OCI-M2 (cell line): ENCODE data around the gene CHCHD3.

ENCODE experiments used
- DNase-seq: peaks from one replicate; lab custom pipeline; 2025; ENCODE audit not compliant: unreplicated experiment; lab: John Stamatoyannopoulos, UW

CHCHD3 gene

DNA sequence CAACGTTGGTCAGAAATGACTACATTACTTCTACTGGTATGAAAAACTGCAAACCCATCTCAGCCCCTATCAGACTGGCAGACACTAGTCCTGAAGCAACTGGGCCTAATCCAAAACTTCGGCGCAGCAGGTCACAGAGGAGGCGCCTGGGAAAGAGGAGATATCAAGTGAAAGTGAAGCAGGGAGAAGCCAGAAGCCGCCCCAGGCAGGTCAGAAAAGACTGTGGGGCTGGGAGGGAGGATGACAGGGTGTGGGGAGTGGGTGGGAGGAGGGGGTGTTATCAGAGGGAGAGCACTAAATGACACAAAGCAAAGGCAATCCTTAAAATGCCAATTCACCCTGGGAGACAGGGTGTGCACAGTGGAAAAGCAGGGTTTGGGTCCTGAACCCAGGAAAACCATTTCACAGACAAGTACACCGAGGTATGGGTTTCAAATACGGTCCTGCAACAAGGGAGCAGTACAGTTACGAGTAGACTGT lies 731 bp downstream of the CHCHD3 start:
- no peak for DNase-seq

DNA sequence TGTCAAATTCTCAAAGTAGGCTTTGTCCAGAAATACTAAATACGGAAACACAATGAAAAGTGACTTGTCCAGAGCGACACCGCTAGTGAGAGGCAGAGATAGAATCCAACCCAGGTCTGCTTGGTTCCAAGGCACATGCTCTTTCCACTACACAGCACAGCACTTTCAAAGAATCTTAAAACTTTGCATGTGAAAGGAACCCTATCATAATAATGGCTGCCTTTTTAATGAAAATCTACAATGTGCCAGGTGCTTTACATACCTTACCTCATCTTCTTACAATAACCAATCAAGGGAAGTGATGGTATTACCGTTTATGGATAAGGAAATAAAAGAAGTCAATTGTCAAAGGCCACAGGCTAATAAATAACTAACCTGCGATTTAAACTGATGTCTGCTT lies 2.6 kb downstream of the CHCHD3 start:
- no peak for DNase-seq

DNA sequence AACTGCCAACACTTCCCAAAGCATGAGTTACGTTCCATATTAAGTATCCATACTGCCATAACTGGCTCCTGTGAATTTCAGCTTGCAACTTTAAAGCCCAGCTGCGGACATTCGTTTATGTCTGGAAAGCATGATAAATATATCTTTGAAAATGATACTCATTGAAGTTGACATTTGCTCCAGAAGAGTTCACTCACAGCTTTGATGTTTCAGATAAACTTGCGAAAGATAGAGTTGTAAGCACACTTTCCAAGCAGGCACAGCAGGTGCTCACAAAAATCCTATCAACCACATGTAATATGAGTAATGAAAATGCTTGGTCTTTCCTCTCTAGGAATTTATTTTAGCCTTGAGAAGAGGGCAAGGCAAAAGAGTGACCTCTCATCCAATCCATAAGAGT lies 4.5 kb downstream of the CHCHD3 start:
- DNase-seq: no peak

GRCh38 chr7:133076142-133076541 lies 5.7 kb downstream of the CHCHD3 start:
- no peak for DNase-seq

GRCh38 chr7:133071506-133071905 lies 10.4 kb downstream of the CHCHD3 start:
- DNase-seq: no peak

- no peak for DNase-seq
Observed at GRCh38 chr7:133070562-133070961, 11.3 kb downstream of the CHCHD3 start.

- no peak for DNase-seq
Observed at GRCh38 chr7:133065301-133065700, 16.6 kb downstream of the CHCHD3 start.

DNA sequence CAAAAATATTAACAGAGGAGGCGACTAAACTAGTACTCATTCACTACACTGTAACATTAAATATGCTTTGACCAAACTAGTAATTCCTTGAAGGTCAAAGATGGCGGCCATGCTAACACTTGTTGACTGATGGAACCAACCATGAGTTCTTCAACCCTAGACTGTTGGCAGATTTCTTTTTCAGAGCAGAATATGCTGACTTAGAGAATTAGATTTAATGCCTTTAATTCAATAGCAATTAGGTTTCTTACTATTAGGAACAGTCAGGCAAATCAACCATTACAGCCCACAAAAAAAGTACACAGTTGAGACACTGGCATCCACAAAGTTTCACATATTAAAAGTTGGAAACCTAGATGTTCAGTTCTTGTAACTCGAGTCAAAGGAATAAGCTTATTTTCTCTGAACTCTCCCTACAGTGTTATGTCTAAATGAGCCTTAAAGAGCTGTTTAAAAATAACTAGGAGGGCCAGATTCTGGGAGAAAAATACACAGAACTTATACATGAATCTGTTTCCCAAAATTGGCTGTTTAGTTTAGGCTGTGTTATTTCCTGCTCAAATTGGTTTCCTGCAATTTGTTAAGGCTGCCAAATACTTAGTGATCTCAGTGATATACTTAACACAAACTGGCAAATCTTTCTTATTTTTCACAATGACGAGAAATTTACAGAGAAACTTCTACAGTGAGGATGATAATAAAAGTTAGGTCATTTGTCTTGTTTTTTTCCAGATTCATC lies 17.6 kb downstream of the CHCHD3 start:
- no peak for DNase-seq

GRCh38 chr7:133061792-133062191 lies 20.1 kb downstream of the CHCHD3 start:
- no peak for DNase-seq

DNA sequence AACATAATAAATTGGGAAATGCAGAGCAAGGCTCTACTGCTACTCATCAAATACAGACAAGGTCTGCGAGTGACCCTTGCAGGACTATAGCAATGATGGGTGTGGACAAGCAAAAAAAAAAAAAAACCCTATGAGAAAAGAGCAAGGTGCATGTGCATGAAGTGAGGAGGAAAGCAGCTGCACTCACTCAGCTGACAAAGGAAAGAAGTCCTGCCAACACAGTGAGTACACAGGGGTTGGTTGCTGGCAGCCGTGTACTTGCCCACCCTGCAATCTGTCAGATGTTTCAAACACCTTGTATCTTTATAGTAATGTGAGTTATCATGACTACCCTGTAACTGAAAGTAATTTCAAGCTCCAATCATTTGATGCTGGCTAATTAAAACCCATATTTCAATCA lies 20.5 kb downstream of the CHCHD3 start:
- DNase-seq: no peak

DNA sequence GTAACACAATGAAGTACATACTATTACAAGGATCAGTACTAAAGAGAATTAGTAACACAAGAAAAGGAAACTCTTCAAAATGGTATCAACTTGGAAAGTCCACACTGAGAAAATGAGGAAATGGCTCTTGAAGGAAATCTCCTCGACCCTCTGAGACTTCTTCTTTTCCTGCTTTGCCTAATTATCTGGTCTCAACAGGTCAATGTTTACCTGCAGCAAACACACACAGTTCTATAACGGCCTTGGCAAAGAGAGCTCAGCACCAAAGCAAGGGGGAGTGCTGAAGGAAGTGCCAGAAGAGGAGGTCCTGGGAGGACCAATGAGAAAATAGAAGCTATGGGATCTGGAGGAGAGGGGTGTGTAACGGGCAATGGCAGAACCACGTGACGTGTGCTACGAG lies 21.9 kb downstream of the CHCHD3 start:
- no peak for DNase-seq

DNA sequence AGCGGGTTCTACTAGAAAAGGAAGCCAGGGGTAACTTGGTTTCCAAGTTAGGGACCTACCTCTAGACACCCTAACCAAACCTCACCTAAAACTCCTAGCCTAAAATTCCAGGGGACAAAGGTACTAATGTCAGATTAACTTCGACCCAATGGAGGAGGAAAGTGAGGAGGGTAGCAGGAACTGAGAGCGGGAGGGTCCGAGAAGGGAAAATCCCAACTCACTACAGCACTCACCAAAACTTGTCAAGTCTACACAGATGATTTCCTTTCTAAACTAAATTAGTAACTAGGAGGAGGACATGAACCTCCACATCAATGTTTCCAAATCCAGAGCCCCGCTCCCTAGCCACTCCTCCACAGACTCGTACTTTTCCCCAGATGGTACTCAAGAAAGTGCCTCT lies 22.6 kb downstream of the CHCHD3 start:
- DNase-seq: no peak

- DNase-seq: no peak
Observed at GRCh38 chr7:133056370-133057238, 25.3 kb downstream of the CHCHD3 start.

- no peak for DNase-seq
Observed at GRCh38 chr7:133054162-133054840, 27.6 kb downstream of the CHCHD3 start.

GRCh38 chr7:133053321-133053891 lies 28.5 kb downstream of the CHCHD3 start:
- DNase-seq: no peak

DNA sequence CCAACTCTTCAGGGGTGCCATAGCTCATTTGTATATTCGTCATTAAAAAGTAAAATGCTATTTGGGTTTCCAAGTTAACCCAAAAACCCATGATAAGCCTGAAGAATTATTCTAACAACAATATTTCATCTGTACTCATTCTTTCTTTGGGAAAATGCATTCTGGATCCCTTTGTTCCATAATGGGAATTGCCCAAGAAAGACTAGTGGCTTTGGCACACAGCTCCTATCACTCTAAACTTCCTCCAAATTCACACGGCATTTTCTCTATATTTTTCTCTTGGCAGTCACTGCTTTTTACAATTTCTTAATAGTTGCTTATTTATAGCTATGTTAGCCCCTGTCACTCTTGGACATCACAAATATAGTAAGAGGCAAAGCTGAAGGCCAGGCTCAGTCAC lies 29.1 kb downstream of the CHCHD3 start:
- no peak for DNase-seq

DNA sequence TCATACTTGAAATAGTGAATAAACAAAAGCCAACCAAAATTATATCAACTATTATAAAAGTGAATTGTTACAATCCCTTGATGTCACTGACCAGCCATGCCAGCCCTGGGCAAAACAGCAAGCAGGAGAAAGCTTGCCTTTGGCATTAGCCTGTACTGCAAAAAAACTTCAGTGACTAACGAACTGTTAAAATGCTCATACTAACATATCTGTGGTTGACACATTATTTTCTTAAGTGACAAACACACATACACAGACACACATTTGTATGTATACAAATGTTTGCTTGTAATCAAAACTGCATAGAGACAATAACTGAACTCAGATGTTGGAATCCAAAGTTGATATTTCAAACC lies 29.5 kb downstream of the CHCHD3 start:
- DNase-seq: no peak

- no peak for DNase-seq
Observed at GRCh38 chr7:133051719-133052400, 30.0 kb downstream of the CHCHD3 start.

DNA sequence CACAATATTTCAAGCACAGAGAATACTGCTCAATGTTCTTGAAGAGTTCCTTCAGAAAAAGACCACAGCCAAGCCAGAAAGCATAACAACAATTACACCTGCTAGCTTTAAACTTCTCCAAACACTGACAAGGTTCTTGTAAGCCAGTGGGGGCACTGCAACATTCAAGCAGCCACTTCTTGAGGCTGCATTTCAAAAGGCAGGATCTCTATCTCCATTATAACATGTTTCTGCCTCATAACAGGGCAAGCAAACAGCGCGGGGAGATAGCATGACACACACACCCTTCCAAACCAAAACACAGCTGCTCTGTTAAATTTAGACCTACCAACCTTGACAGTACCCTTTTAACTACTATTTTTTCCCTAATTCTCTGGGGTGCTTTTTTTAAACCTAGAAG lies 30.8 kb downstream of the CHCHD3 start:
- DNase-seq: no peak

GRCh38 chr7:133050200-133050995 lies 31.5 kb downstream of the CHCHD3 start:
- no peak for DNase-seq
